Activated CD8-positive, alpha-beta memory T cell treated with anti-CD3 and anti-CD28 coated beads, Interleukin-2, amount 50 U/mL, for 4 hours (primary cell): ENCODE data around the gene C16orf90.

Experiments
- DNase-seq: peaks from one replicate; pipeline ENCODE4 v3.0.0-alpha.2; 2020

C16orf90 gene, protein sequence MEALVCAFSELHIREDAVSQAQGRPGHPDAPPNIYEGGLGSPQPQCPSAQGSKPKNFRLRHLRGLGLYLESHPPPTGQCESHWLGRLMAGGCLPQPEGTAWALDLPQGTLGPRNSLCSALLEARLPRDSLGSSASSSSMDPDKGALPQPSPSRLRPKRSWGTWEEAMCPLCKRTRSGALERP

DNA sequence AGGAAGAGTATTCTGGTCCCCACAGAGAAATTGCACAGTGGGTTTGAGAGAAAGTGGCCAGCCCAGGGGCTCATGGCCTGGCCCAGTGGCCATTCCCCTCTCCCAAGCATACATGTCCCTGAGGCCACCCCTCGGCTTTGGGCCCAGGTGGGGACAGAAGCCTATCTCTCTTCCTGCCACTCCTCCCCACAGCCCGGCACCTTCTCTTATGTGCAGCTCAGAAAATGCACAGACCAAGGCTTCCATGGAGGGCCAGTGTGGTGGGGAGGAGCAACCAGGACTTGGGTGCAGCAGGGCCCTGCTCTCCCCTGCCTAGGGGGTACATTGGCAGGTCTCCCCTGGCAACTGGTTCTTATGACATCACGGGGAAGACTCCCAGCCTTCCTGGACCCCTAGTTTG lies at the start of gene C16orf90:
C16orf90 (minus strand) TSS at position 314 of the 400 bp plus-strand sequence; CDS start at position 246, 68 bp downstream.
- no peak for DNase-seq

DNA sequence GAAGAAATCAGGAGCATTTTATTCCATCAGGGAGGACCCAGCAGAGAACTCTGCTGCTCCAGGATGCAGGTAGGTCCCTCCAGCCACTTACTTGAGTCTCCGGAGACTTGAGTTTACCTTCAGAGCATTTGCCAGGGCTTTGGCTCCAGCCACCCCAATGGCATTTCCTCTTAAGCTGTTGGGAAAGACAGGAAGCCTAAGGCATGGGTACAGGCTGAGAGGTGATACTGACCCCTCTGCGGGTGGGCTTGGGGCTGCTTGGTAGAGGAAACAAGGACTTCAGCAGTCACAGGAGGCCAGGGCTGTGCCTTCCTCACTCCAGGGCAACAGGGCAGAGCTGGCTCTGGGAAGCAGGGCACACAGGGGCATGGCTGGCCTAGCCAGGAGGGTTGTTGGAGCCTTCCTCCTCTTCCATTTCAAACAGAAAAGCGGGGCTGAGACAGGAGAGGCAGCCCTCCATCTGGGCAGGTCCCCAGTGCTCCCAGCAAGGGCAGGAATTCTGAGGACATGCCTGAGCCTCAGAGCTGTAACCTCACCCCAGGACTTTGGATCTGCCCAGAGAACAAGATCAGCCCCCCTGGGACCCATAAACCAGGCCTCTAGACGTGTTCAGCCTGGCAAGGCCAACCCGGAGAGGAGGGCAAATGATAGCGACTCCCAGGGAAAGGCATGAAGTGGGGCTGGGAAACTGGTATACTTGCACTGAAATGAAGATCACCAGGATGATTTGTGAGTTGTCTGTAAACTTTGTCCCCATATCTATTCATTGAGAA lies 47.5 kb upstream of the C16orf90 start:
- no peak for DNase-seq

DNA sequence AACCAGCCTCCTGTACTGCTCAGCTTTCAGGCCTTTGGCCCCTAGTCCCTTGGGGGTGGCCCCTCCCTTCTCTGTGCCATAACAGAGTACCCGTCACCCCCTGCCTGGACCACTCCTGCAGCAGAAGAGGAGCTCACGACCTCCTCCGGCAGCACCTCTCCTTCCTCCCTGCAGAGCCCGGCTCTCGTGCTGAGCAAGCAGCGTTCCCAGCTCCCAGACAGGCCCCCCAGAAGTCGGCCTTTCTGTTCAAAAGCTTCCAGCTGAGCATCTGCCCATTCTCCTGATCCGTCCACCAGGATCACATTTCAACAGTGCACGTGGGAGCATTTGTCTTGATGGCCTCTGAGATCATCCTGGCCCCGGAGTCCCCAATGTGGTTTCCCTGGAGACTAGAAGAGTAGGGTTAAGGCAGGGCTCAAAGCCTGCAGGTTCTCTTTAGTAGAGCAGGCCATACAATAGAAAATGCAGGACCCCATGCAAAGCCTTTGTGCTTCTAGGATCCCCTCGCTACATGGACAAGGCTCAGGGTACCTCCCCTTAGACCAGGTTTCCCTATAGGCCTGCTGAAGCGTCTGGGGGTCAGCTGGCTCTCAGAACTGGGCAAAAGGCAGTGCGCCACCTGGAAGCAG lies 46.4 kb upstream of the C16orf90 start:
- no peak for DNase-seq

DNA sequence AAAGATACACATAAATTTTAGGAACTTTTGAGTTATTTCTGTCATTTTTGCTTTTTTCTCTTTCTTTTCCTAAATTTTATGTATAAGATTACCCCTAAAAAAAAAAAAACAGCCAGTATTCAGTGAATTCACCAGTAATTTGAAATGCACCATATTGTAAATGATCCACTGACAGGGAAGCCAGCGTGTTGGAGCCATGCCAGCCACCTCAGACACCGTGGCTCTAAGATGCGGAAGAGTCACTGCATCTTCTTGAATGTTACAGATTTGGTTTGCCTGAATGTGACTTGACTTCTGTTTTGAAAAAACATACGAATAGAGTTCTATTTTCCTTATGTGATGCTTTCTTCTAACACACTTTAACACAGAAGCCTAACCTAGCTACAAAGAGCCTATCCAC lies 42.9 kb upstream of the C16orf90 start:
- no peak for DNase-seq

DNA sequence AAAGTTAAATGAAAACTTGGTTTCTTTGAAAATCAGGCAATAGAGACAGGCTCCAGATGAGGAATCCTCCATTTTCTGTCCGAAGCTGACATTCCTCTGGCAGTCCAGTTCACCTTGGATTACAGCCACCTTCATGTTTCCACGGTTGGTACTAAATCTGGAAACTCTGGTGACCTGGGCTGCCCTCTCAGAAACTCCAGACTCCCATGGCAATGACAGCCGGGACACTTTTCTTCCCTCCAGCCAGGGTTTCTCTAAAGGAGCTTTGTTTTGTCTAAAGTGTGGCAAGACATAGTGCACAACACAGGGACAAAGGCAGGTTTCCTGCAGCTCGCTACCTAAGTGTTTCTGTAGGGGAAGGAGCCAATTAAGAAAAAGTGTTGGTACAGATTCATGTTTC lies 41.6 kb upstream of the C16orf90 start:
- DNase-seq: no peak

DNA sequence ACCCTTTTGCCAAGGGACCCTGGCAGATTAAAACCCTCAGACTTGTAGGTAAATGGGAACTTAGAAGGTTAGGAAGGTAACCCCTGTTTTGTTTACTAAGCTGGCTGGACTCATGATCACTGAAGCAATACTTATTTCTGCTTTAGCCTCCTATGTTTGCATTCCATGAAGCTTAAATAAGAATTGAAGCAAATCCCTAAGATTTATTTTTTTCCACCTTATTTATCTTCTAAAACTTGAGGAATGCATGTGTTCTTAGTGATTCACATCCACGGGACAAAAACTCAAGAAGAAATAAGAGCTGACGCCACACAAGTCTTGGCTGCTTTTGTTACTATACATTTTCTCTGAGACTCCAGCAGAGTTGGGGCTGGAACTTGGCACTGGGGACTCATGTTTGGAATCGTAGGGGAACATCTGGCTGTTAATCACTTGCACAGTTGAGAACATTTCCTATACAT lies 41.0 kb upstream of the C16orf90 start:
- DNase-seq: no peak

DNA sequence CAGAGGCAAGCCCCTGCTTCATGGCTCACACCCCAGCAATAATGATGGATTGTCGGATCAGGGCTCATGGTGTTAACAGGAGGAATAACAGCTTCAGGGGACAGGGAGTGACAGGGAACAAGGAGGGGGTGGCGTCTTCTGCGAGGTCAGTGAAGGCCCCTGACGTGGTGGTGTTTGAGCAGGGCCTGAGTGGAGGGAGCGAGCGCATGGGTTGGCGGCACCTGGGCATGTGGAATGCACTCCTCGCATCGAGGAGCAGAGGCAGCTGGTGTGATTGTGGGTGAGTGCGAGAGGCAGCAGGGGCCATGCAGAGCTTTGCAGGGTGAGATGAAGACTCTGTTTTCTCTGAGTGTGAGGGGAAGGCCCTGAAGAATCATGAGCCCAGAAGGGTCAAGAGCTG lies 38.8 kb upstream of the C16orf90 start:
- DNase-seq: no peak

DNA sequence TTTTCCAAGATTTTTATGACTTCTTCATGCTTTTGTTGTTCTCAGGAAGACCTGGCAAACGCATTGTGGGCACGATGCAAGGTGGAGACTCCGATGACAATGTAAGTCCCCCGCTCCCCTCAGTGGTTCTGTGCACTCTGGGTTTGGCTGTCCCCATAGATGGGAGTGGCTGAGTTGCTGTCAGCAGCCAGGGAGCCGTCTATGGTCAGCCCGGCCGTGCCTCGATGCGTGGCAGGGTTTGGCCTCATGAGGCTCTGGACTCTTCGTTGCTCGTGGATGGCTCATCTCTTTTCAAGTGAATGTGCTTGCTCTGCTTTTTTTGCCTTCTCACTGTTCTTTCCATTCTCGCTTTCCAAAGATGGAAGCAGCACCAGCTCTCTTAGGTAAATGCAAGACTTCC lies 37.5 kb upstream of the C16orf90 start:
- DNase-seq: no peak

DNA sequence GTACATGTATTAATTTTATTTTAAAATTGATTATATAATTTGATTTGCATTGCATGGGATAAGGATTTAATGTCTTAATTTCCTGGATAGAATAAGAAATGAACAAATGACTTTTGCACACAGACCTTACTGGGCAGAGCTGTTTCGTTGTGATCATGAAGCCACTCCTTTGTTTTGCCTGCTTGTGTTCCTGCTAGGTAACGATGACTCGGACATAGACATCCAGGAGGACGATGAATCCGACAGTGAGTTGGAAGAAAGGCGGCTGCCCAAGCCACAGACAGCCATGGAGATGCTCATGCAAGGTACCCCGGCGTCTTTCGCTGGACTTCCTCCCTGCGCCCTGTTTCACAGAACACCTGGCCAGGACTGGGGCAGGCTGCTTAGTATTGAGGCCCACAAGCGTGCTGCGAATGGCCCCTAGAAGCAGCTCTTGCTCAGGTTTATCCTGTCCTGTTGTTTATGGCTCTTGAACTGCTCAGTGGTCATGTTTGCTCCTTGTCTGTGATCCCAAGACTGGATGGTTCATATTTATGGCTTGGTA lies 35.2 kb upstream of the C16orf90 start:
- DNase-seq: no peak

DNA sequence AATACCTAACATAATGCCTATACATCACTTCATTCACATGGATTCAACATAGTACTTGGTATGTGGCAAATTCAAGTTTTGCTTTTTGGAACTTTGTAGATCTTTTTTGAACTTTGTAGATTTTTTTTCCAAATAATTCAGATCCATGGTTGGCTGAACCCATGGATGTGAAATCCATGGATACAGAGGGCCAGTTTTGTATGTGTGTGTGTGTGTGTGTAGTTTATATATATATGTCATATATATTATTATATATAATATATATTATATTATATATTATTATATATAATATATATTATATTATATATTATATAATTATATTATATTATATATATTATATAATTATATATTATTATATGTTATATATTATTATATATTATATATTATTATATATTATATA lies 33.9 kb upstream of the C16orf90 start:
- DNase-seq: no peak

DNA sequence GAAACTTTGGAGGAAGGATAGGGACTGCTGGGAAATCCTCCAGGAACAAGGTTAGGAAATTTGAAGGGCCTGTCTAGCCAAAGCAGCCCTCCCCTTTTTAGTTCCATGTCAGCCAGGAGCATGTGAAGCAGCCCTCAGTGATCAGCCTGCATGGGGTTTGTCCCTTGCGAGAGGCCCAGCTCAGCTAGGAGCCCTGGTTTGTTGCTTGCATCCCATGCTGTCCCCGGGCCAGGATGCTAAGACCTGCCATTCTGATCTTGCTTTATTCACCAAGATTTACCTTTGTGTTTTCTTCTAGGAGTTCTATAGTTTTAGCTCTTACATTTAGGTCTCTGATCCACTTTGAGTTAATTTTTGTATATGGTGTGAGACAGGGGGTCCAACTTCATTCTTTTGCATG lies 33.1 kb upstream of the C16orf90 start:
- no peak for DNase-seq

DNA sequence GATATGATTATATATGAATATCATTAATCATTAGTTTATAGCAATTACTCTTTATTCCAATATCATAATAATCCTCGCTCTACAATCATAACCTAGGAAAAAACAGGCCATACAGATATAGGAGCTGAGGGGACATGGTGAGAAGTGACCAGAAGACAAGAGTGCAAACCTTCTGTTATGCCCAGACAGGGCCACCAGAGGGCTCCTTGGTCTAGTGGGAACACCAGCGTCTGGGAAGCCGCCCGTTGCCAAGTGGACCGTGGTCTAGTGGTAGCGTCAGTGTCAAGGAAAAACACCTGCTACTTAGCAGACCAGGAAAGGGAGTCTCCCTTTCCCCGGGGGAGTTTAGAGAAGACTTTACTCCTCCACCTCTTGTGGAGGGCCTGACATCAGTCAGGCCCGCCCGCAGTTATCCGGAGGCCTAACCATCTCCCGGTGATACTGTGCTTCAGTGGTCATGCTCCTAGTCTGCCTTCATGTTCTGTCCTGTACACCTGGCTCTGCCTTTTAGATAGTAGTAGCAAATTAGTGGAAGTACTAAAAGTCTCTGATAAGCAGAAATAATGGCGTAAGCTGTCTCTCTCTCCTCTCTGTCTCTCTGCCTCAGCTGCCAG lies 32.0 kb upstream of the C16orf90 start:
- peak; percentile 59 for DNase-seq

DNA sequence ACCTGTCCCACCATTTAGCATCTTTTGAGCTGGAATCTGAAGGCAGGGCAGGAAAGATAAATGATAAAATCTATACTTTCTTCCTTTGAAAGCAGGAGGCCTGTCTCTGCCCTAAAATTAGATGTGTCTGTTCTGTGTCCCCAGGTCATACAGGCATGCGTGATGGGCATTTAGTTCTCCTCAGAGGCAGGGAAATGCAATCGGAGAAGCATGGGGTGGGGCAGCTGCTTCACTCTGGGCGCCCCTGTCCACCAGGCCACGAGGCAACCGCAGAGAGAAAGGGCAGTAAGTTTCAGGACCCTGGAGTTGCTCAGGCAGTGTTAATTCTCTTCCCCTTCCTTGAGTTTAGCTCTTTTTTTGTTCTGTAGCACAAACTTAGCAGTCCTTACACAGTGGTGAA lies 30.7 kb upstream of the C16orf90 start:
- DNase-seq: no peak

DNA sequence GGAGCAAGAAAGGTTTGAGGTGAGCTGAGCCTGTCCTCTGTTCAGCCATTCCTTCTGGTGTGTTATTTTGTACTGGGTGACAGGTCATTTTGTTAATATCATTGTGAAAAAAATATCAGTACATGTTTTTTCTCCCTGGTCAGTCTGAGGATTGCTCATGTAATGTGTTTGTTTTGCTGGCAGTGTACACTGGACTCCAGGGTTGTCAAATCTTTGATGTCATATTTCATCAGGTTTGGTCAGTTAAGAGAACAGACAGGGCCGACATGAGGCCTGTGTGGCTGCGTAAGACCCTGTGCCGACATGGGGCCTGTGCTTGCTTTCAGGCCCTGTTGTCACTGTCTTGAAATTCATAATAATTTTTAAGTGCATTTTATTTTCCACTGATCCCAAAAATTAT lies 28.0 kb upstream of the C16orf90 start:
- DNase-seq: no peak

DNA sequence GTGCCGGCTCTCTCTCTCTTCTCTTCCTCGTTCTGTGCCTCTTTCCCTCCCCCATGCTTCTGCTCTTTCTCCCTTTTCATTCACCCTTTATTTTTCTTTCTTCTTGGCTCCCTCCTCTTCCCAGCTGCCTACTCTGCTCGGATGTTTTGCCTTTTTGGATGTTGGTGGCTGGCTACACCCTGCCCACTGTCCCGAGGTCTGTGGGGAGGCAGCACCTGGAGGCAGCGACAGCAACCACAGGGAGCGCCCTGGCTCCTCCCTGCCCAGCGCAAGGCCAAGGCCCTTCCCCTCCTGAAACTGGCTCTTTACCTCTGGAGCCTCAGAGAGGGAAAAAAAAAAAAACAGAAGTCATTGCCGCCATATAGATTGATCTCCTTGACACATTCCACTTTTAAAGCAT lies 25.6 kb upstream of the C16orf90 start:
- DNase-seq: no peak

DNA sequence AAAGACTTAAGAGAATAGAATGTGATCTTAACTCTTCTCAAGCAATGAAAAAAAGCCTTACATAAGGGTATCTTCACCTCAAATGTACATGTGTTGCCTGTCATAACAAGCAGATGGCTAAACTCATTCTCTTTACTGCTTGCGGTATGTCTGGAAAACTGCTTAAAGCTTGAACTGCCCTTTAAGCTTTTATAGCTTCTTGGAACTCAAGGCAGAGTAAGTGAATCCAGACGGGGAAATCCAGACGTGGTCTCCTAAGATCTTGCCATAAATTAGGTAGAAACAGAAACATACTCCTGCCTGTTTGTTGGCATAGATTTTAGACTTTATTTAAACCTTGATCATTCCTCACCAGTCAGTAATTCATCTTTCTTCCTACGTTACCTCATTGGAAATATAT lies 25.1 kb upstream of the C16orf90 start:
- no peak for DNase-seq

DNA sequence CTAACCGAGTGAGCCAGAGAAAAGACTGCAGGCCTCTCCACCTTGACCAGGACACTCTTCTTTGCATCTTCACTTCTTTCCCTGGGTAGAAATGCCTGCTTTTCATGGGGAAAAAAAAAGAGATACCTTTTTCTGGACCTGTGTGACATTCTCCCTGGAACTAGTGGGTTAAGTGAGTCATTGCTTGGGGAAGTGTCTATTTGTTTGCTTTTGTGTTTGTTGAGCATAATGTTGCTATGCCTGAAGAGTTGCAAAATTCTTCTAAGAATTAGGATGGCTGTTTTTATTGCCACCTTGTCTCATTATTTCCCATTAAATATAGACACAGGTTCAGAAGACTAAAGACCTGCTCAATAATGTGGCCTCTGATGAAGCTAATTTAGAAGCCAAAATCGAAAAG lies 24.3 kb upstream of the C16orf90 start:
- DNase-seq: no peak

DNA sequence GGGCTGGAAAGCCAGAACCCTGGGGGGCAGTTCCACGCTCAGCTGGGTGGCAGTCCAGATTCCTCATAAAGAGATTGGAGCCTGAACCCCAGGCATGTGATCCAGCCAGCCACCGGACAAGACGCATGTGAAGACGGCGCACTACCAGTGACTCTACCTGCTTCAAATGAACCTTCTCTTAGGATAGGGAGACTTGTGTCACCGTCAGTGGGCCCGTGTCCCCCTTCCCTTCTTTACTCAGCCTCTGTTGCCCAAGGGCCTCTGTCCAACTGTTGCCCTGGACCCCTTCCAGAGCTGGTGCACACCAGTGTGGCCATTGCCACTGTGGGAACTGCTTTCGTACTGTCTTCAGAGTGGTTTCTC lies 23.7 kb upstream of the C16orf90 start:
- no peak for DNase-seq

DNA sequence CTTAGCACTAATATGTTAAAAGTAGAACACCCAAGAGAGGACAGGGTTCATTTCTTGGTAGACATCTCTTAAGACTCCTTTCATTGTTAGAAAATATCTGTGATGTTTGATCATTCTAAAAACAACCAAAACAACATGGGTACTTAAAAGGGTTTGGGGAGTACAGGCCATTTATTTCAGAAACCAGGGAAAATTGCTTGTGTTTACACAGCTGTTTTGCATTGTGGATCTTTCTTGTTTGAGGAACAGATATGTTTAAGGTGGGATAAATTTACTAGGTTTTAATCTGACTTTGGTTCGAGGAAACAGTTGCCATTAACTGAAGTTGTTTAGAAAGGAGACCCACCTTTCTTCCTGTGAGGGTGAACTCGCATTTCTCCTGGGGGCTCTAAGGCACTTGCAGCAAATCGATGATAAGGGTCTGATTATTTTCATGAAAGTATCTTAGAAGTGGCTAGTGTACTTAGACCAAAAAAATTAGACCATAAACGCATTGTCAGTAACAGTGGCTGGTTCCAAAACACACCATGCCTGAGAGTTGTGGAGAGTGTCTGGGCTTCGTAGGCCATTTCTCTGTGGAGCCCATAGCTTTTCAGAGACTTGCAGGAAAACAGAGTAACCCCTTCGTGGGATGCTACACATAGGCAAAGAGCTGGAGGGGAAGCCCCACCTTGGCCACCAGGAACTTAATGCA lies 23.1 kb upstream of the C16orf90 start:
- no peak for DNase-seq

DNA sequence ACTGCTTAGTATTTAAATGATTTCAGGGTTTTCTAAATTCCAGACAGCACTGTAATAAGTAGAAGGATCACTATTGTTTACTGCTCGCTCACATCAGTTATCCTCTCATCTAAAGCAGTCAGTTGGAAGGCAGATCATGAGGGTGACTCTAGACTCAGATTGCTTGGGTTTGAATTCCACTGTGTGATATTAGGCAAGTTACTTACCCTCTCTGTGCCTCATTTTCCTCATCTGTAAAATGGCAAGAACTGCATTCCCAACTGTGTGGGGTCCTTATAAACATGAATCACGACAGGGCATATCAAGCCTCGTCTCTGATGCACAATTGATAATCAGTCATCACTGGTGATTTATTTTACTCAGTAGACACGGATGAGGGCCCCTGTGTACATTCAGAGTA lies 20.6 kb upstream of the C16orf90 start:
- no peak for DNase-seq

DNA sequence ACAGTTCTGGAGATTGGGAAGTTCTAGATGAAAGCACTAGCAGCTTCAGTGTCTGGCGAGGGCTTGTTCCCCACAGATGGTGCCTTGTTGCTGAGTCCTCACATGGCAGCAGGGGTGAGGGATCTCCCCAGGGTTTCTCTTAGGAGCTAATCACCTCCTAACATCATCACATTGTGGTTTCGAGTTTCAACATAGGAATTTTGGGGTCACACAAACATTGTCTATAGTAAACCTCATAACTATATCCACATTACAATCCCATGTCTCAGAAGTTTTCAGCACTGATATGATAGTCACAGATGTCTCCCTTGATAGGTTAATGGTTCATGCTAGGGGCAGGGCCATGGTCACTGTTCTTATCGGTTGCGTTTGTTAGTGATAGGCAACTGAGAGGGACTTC lies 19.3 kb upstream of the C16orf90 start:
- no peak for DNase-seq

DNA sequence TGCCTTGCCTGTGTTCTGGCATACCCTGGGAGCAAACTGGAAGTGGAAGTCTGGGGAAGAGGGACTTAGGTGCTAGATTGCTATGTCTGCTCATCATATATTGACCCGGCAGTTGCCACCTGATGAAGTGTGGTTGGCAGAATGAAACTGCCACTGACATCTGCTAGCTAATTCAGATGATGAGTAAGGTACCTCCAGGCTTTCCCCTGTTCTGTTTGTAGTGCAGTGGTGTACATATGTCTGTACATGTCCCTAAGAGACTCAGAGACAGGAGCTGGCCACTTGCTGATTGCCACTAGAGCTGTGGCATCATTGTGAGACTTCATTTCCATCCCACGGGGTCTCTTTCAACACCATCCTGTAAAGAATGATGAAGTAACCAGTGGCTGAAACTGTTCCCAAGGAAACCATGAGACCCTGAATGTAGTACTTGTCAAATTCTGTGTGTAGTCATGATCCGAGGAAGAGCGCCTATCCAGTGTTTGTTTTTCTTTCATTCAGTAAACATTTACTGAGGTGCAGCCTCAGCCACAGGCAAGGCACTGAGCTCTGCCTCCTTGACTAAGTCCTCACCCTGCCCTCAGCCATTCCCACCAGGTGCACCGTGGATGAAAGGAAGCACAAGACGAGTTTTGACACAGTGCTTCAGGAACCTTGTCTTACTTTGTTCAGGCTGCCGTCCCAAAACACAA lies 18.7 kb upstream of the C16orf90 start:
- DNase-seq: no peak
